Hepatocyte (in vitro differentiated cells): Measurements from ENCODE around the gene GPR101.

Experiments
- CTCF ChIP-seq: fragments of 200-600 bp; sonication (generic); IDR thresholded peaks from 2 replicates; pipeline ENCODE4 v1.5.1; 2016; ENCODE audit warnings: antibody characterized with exemption, mild to moderate bottlenecking; ENCODE audit not compliant: poor library complexity
- EZH2 ChIP-seq: fragments of 200-600 bp; sonication (generic); IDR thresholded peaks from 2 replicates; pipeline ENCODE4 v1.6.1; 2016; ENCODE audit warnings: antibody characterized with exemption, mild to moderate bottlenecking, borderline replicate concordance
- EZH2phosphoT487 ChIP-seq: fragments of 200-600 bp; sonication (generic); IDR thresholded peaks from one replicate; pipeline ENCODE4 v1.6.1; 2018; ENCODE audit warnings: antibody characterized with exemption, mild to moderate bottlenecking, low read depth, moderate library complexity; ENCODE audit not compliant: unreplicated experiment, severe bottlenecking

- TF ChIP-seq CTCF: no peak
- TF ChIP-seq EZH2: no peak
- no peak for TF ChIP-seq EZH2phosphoT487
These were observed 38.6 kb upstream of the GPR101 start for GRCh38 chrX:137072396-137072795.
